ENCODE data around the gene RNASEH2B. TPM values are rescaled to one million over a fixed set of nuclear protein-coding genes. Genes with fewer than 3 reads are reported as not detected.

RNASEH2B gene
- total and polyA plus RNA-seq, 2 of the 8 experiments (the other 6 are each of a cell fraction or from before 2014, with no cell fraction given), result 19.3 to 43.9 TPM

GRCh38 chr13:50955241-50955640 lies 45.6 kb downstream of the RNASEH2B start:
- no peak for DNase-seq (ENCODE audit: low read depth in 1 of 2, low spot score in 2 of 2)
- Histone ChIP-seq H3K79me2 (ENCODE audit: control insufficient read depth in 1 of 2, insufficient read depth in 2 of 2, low read length in 2 of 2) (no peaks in the 10 kb centered on the region), H4K5ac (ENCODE audit: insufficient read length, low read depth, low read length) (no peak overlapping the region), H4K91ac (replicated peaks; ENCODE audit: insufficient read length, low read length) (no peak overlapping the region), H3K9me3 (ENCODE audit: insufficient read depth in 2 of 2, low read depth in 1 of 2, low read length in 1 of 2) (no peaks in the 10 kb centered on the region), H3K4me1 (replicated peaks in 1 of 4; ENCODE audit: control insufficient read depth in 3 of 4, insufficient read depth in 4 of 4, low read length in 3 of 4) (peaks cover 0 to 3% (median 0%) of the 10 kb centered on the region in 4 experiments; a peak in 2 of 7 replicates), H4K8ac (ENCODE audit: extremely low read depth, insufficient read depth, low read length) (no peak overlapping the region), H3K27ac (ENCODE audit: low read depth, low read length) (no peak overlapping the region), H2BK15ac (ENCODE audit: low read length) (no peak overlapping the region), H2AFZ (ENCODE audit: low read length) (no peak overlapping the region), H3K14ac (ENCODE audit: insufficient read length) (no peak overlapping the region), H3K9ac (replicated peaks in 1 of 4; ENCODE audit: extremely low read depth in 1 of 4, low read depth in 3 of 4, low read length in 3 of 4) (no peak overlapping the region), H2BK20ac (ENCODE audit: low read length) (no peak overlapping the region), H3K56ac (replicated peaks; ENCODE audit: insufficient read length, low read depth, low read length) (no peak overlapping the region), H3K4me2 (ENCODE audit: insufficient read depth in 1 of 2, low read depth in 2 of 2, low read length in 2 of 2) (no peak overlapping the region), H3K4ac (replicated peaks; ENCODE audit: insufficient read length, low read depth, low read length) (no peak overlapping the region), H3K79me1 (ENCODE audit: low read depth, low read length) (no peaks in the 10 kb centered on the region), H2BK120ac (replicated peaks; ENCODE audit: low read depth, low read length) (no peak overlapping the region), H3K23me2 (ENCODE audit: low read depth, low read length) (no peaks in the 10 kb centered on the region), H3K27me3 (replicated peaks in 1 of 4; ENCODE audit: control insufficient read depth in 3 of 4, extremely low read depth in 1 of 4, insufficient read depth in 3 of 4, low read length in 3 of 4) (no peaks in the 10 kb centered on the region), H2AK5ac (ENCODE audit: low read depth, low read length) (no peak overlapping the region), H2BK5ac (ENCODE audit: low read depth, low read length) (no peak overlapping the region), H3K18ac (ENCODE audit: extremely low read depth, low read length) (no peak overlapping the region), H2BK12ac (ENCODE audit: low read depth, low read length) (no peak overlapping the region), H4K20me1 (replicated peaks in 1 of 2; ENCODE audit: control insufficient read depth in 1 of 2, insufficient read depth in 2 of 2, low read length in 2 of 2) (no peaks in the 10 kb centered on the region), H3K23ac (ENCODE audit: insufficient read length) (no peak overlapping the region), H3K36me3 (ENCODE audit: control insufficient read depth in 2 of 4, insufficient read depth in 4 of 4, low read length in 3 of 4) (no peaks in the 10 kb centered on the region; a peak in 1 of 8 replicates), H3K4me3 (ENCODE audit: extremely low read depth in 1 of 4, insufficient read depth in 2 of 4, low read depth in 3 of 4, low read length in 4 of 4) (no peak overlapping the region)
- WGBS, 2 experiments (ENCODE audit: extremely low coverage in 1 of 2, insufficient coverage in 1 of 2, insufficient read length in 1 of 2, insufficient replicate concordance in 2 of 2, low coverage in 1 of 2, low lambda C conversion rate in 2 of 2, missing lambda C conversion rate in 1 of 2), result 88% methylated on average over 4 of the region's 4 CpGs; no CpG with 5 or more reads in 1 of the 2 experiments
- ChIA-PET CTCF (ENCODE audit: partially characterized antibody) (no interaction called here), POLR2A (ENCODE audit: partially characterized antibody) (no interaction called here)
- FAIRE-seq, result no peak
- TF ChIP-seq TBP (IDR thresholded peaks at IDR 0.05; ENCODE audit: low read depth, low read length) (no peak), CBX5 (IDR thresholded peaks at IDR 0.05; ENCODE audit: low read depth, low read length) (no peak), PHF8 (conservative IDR thresholded peaks at IDR 0.05; ENCODE audit: low read depth, low read length) (no peak), CTBP2 (IDR thresholded peaks at IDR 0.05; ENCODE audit: borderline replicate concordance, insufficient read depth, insufficient read length, low read length) (no peak), TCF12 (IDR thresholded peaks at IDR 0.05; ENCODE audit: low read depth, low read length) (no peak)
- TF ChIP-seq, protein P1, sequence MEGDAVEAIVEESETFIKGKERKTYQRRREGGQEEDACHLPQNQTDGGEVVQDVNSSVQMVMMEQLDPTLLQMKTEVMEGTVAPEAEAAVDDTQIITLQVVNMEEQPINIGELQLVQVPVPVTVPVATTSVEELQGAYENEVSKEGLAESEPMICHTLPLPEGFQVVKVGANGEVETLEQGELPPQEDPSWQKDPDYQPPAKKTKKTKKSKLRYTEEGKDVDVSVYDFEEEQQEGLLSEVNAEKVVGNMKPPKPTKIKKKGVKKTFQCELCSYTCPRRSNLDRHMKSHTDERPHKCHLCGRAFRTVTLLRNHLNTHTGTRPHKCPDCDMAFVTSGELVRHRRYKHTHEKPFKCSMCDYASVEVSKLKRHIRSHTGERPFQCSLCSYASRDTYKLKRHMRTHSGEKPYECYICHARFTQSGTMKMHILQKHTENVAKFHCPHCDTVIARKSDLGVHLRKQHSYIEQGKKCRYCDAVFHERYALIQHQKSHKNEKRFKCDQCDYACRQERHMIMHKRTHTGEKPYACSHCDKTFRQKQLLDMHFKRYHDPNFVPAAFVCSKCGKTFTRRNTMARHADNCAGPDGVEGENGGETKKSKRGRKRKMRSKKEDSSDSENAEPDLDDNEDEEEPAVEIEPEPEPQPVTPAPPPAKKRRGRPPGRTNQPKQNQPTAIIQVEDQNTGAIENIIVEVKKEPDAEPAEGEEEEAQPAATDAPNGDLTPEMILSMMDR (IDR thresholded peaks at IDR 0.05; ENCODE audit: control extremely low read depth in 1 of 3, insufficient read depth in 1 of 3, low read depth in 1 of 3, low read length in 3 of 3), result no peak

All from H1 (cell line).